GM23248 (cell line): ENCODE results near the gene YPEL2. TPM values are rescaled to one million over a fixed set of nuclear protein-coding genes. Genes with fewer than 3 reads are reported as not detected.
A peak's percentile ranks its signal among the peaks of the same experiment; 100 is the strongest.

Source experiments
- DNase-seq: peaks from one replicate; pipeline ENCODE4 v3.0.0-alpha.2; 2015
- H2AFZ ChIP-seq: fragments of 200-600 bp; sonication (generic); 2 replicates; pipeline ENCODE4 v1.6.1; 2016; ENCODE audit warnings: antibody characterized with exemption
- H3F3A ChIP-seq: fragments of 200-600 bp; sonication (generic); 2 replicates; pipeline ENCODE4 v1.6.1; 2016; ENCODE audit warnings: mild to moderate bottlenecking, antibody characterized with exemption, mixed run types; ENCODE audit not compliant: insufficient read depth
- H3K27ac ChIP-seq: fragments of 200-600 bp; sonication (generic); 2 replicates; pipeline ENCODE4 v1.5.1; 2016; ENCODE audit warnings: mild to moderate bottlenecking
- H3K27me3 ChIP-seq: fragments of 200-600 bp; sonication (generic); replicated peaks from 2 replicates; pipeline ENCODE4 v1.6.1; 2016; ENCODE audit warnings: mild to moderate bottlenecking; ENCODE audit not compliant: insufficient read depth
- H3K36me3 ChIP-seq: fragments of 200-600 bp; sonication (generic); 2 replicates; pipeline ENCODE4 v1.6.1; 2016; ENCODE audit warnings: low read depth, mild to moderate bottlenecking
- H3K4me1 ChIP-seq: fragments of 200-600 bp; sonication (generic); 2 replicates; pipeline ENCODE4 v1.6.1; 2016; ENCODE audit warnings: mild to moderate bottlenecking; ENCODE audit not compliant: insufficient read depth
- H3K4me2 ChIP-seq: fragments of 200-600 bp; sonication (generic); one replicate; pipeline ENCODE4 v1.6.1; 2016; ENCODE audit warnings: mild to moderate bottlenecking; ENCODE audit not compliant: unreplicated experiment
- H3K4me3 ChIP-seq: fragments of 200-600 bp; sonication (generic); 2 replicates; pipeline ENCODE4 v1.5.1; 2016; ENCODE audit warnings: mild to moderate bottlenecking
- H3K79me2 ChIP-seq: fragments of 200-600 bp; sonication (generic); 2 replicates; pipeline ENCODE4 v1.6.1; 2016; ENCODE audit warnings: mild to moderate bottlenecking; ENCODE audit not compliant: insufficient read depth
- H3K9ac ChIP-seq: fragments of 200-600 bp; sonication (generic); 2 replicates; pipeline ENCODE4 v1.6.1; 2016; ENCODE audit warnings: mild to moderate bottlenecking
- H3K9me2 ChIP-seq: fragments of 200-600 bp; sonication (generic); 2 replicates; pipeline ENCODE4 v1.6.1; 2016; ENCODE audit warnings: mixed run types, mild to moderate bottlenecking, moderate library complexity; ENCODE audit not compliant: insufficient read depth
- H3K9me3 ChIP-seq: fragments of 200-600 bp; sonication (generic); one replicate; pipeline ENCODE4 v1.6.1; 2017; ENCODE audit warnings: low read depth
- H4K20me1 ChIP-seq: fragments of 200-600 bp; sonication (generic); 2 replicates; pipeline ENCODE4 v1.6.0; 2016; ENCODE audit not compliant: insufficient read depth
- EZH2 ChIP-seq: fragments of 200-600 bp; sonication (generic); IDR thresholded peaks from 2 replicates; pipeline ENCODE4 v1.6.1; 2018; ENCODE audit warnings: antibody characterized with exemption, mild to moderate bottlenecking; ENCODE audit not compliant: insufficient read depth, poor library complexity, severe bottlenecking
- EZH2phosphoT487 ChIP-seq: fragments of 200-600 bp; sonication (generic); IDR thresholded peaks from 2 replicates; pipeline ENCODE4 v1.6.1; 2018; ENCODE audit warnings: antibody characterized with exemption, moderate library complexity, mild to moderate bottlenecking, low read depth; ENCODE audit not compliant: insufficient read depth
- WGBS, 2 experiments: methylation state at CpG; one replicate each; pipeline ENCODE4 v1.1.6; 2015 to 2017; ENCODE audit warnings: low lambda C conversion rate in 2 of 2, low coverage in 1 of 2; ENCODE audit errors: missing lambda C conversion rate in 2 of 2; 5-methylcytosine and 5-hydroxymethylcytosine counted together
- in situ Hi-C: fragments of 300-500 bp; cut with MboI; formaldehyde crosslinking; loops from 2 replicates; pipeline ENCODE4 v1.15.0; 2020
- polyA plus RNA-seq: library from polyadenylated mRNA; unstranded; fragments of >200 nt; fragmentation: Nextera tagmentation; extraction: Ambion mirVana; gene quantifications from 2 replicates; pipeline ENCODE4 v1.2.1, GENCODE V29; 2016
- total RNA-seq: library from RNA; depleted of rRNA; stranded (reverse); fragments of >200 nt; shearing (Covaris generic); gene quantifications from 2 replicates; pipeline ENCODE4 v1.2.3, GENCODE V29; 2014

YPEL2 gene
- total and polyA plus RNA-seq, 2 experiments from 2014 or later = 5.8 to 9.6 TPM

GRCh38 chr17:59437791-59438281 is 106.4 kb downstream of the YPEL2 start:
- Histone ChIP-seq H3F3A (peaks cover 13% of the 10 kb centered on the region; the same call in 1 of the 2 replicates), H2AFZ (no peak overlapping the region), H3K36me3 (no peaks in the 10 kb centered on the region), H3K27me3 (no peaks in the 10 kb centered on the region), H3K4me2 (no peak overlapping the region), H3K27ac (no peak overlapping the region), H3K9ac (no peak overlapping the region), H3K4me3 (no peak overlapping the region), H3K9me3 (no peaks in the 10 kb centered on the region), H3K9me2 (no peaks in the 10 kb centered on the region), H3K79me2 (no peaks in the 10 kb centered on the region), H3K4me1 (peaks cover 29% of the 10 kb centered on the region), H4K20me1 (no peaks in the 10 kb centered on the region)
- TF ChIP-seq EZH2phosphoT487 (no peak), EZH2 (no peak)
- no peak for DNase-seq
- in situ Hi-C loops = loop anchor here (5.0 kb wide), 1 partner anchor 116 kb away; no protein-coding TSS in a partner anchor
- 82 to 84% methylated on average over 12 of the region's 12 CpGs for WGBS, 2 experiments

GRCh38 chr17:59439262-59439661 is 107.8 kb downstream of the YPEL2 start:
- Histone ChIP-seq H3K4me3 (no peak overlapping the region), H3K27me3 (no peaks in the 10 kb centered on the region), H3F3A (peaks cover 13% of the 10 kb centered on the region; the same call in 1 of the 2 replicates), H4K20me1 (no peaks in the 10 kb centered on the region), H3K4me1 (peaks cover 29% of the 10 kb centered on the region), H3K36me3 (no peaks in the 10 kb centered on the region), H3K27ac (no peak overlapping the region), H2AFZ (no peak overlapping the region), H3K9me3 (no peaks in the 10 kb centered on the region), H3K79me2 (no peaks in the 10 kb centered on the region), H3K9me2 (no peaks in the 10 kb centered on the region), H3K9ac (no peak overlapping the region), H3K4me2 (no peak overlapping the region)
- no peak for TF ChIP-seq EZH2
- no peak for TF ChIP-seq EZH2phosphoT487
- in situ Hi-C loops = loop anchor here (5.0 kb wide), 1 partner anchor 117 kb away; no protein-coding TSS in a partner anchor
- no peak for DNase-seq
- 88 to 89% methylated on average over 4 of the region's 4 CpGs for WGBS, 2 experiments

- no peaks in the 10 kb centered on the region for H3K79me2 ChIP-seq
- H3K9me3 ChIP-seq = no peaks in the 10 kb centered on the region
- H3K4me2 ChIP-seq = no peak overlapping the region
- H3F3A ChIP-seq = peaks cover 13% of the 10 kb centered on the region; the same call in 1 of the 2 replicates
- no peaks in the 10 kb centered on the region for H4K20me1 ChIP-seq
- in situ Hi-C loops = loop anchor here (5.0 kb wide), 1 partner anchor 117 kb away; no protein-coding TSS in a partner anchor
- H3K36me3 ChIP-seq = no peaks in the 10 kb centered on the region
- H3K4me1 ChIP-seq = peaks cover 26% of the 10 kb centered on the region
- no peak for DNase-seq
- no peaks in the 10 kb centered on the region for H3K27me3 ChIP-seq
- no peak overlapping the region for H3K9ac ChIP-seq
- TF ChIP-seq EZH2 (no peak), EZH2phosphoT487 (no peak)
- H3K27ac ChIP-seq = no peak overlapping the region
- no peak overlapping the region for H3K4me3 ChIP-seq
- no peak overlapping the region for H2AFZ ChIP-seq
- WGBS, 2 experiments = 73 to 77% methylated on average over 6 of the region's 6 CpGs
- no peaks in the 10 kb centered on the region for H3K9me2 ChIP-seq
Measured at GRCh38 chr17:59439741-59440211, 108.3 kb downstream of the YPEL2 start.

- H4K20me1 ChIP-seq = no peaks in the 10 kb centered on the region
- no peak for TF ChIP-seq EZH2
- peak overlapping the region; percentile 49 for H3K4me3 ChIP-seq
- peak overlapping the region; percentile 82 for H3K4me2 ChIP-seq
- no peak overlapping the region for H3K27ac ChIP-seq
- H3K27me3 ChIP-seq = no peaks in the 10 kb centered on the region
- peak; percentile 93 for DNase-seq
- H3K4me1 ChIP-seq = peaks cover 17% of the 10 kb centered on the region
- in situ Hi-C loops = no loop called here
- WGBS, 2 experiments = 4 to 5% methylated on average over 10 of the region's 10 CpGs
- no peaks in the 10 kb centered on the region for H3K9me2 ChIP-seq
- H3K9ac ChIP-seq = peak overlapping the region; percentile 49
- peak overlapping the region; percentile 91 for H2AFZ ChIP-seq
- H3K9me3 ChIP-seq = no peaks in the 10 kb centered on the region
- no peaks in the 10 kb centered on the region for H3K36me3 ChIP-seq
- H3K79me2 ChIP-seq = no peaks in the 10 kb centered on the region
- H3F3A ChIP-seq = 0 out of 2 replicates have a peak, but pooled peaks cover 5% of the 10 kb centered on the region
Measured at GRCh38 chr17:59440757-59441463, 109.5 kb downstream of the YPEL2 start.
